8988T (cell line): Measurements from ENCODE around the gene KRT6A.

ENCODE experiments used
- DNase-seq: peaks from one replicate; pipeline ENCODE4 v3.0.0; 2011

KRT6A gene

GRCh38 chr12:52493172-52493571 lies at the start of gene KRT6A:
KRT6A (minus strand) TSS chr12:52493257; CDS start chr12:52493188, 69 bp downstream.
- no peak for DNase-seq

DNA sequence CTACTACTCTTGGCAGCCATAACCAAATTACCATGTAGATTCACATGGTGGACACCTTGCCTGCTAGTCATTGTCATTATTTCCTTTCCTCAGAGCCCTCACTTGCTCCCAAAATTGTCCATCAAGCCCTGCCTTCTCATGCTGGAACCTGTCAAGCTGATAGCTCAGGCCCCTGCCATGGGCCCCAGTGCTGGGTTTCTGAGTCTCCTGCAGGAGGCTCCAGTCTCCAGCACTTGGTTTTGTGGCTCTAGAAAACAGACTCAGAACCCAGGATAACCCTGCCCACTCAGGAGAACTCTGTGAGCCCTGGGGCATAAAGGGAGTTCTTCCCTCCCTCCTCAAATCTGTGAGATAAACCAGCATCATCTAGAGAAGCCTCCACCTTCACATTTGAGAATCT lies 49.1 kb upstream of the KRT6A start:
- DNase-seq, result no peak

- no peak for DNase-seq
Measured at GRCh38 chr12:52541709-52542108, 48.7 kb upstream of the KRT6A start.

GRCh38 chr12:52540531-52540930 lies 47.5 kb upstream of the KRT6A start:
- DNase-seq, result no peak

DNA sequence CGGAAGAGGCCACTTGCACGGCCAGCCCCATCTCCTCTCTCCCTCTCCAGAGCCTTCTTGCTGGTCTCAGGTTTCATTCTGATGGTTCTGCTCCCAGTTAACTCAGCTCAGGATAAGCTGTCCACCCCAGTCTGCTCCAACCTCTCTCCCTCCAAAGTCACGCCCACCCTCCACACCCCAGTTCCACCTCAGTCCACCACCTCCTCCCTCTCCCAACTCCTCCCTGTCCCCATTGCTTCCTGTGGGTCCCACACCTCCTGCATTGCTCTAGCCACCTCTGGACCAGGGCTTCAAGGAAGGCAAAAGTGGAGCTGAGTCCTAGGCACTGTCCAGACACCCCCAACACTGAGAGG lies 46.7 kb upstream of the KRT6A start:
- DNase-seq, result no peak

- DNase-seq, result no peak
Measured at GRCh38 chr12:52539083-52539820, 46.2 kb upstream of the KRT6A start.

GRCh38 chr12:52537101-52537500 lies 44.0 kb upstream of the KRT6A start:
- DNase-seq, result no peak

GRCh38 chr12:52535574-52535973 lies 42.5 kb upstream of the KRT6A start:
- DNase-seq, result no peak

- DNase-seq, result no peak
Measured at GRCh38 chr12:52534482-52534881, 41.4 kb upstream of the KRT6A start.

DNA sequence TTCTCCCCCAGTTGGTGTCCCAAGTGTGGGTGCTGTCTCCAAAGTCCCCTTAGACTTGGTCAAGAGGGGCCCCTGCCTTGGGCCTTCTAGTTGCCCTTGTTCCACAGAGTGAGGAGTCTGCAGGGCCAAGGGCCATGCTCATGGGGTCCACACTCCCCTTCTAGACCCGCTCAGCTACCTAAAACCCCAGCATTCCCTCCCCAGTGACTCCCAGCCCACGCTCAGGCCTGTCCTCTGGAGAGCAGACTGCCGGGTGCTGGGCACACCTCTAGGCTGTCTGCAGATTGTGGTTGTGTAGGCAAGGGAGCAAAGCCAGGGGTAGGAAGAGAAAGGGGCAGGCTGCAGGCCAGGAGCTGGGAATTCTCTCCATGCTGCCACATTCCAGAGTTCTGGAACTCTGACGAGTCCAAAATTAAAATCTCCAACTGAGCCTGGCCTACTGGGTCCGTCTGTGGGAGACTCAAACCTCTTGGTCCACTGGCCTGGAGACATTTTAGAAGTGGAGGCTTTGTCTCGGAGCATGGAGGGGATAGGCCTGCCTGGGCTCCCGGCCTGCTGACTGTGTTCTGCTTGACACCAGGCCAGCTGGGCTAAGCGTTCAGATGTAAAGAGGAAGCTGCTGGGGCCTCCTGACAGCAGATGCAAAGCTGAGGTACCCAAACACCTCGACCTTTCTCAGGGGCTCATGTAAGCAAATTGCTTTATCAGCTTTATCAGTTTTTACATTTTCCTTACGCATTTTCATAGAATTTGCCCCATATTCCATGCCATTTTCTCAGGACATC lies 40.8 kb upstream of the KRT6A start:
- DNase-seq, result no peak

DNA sequence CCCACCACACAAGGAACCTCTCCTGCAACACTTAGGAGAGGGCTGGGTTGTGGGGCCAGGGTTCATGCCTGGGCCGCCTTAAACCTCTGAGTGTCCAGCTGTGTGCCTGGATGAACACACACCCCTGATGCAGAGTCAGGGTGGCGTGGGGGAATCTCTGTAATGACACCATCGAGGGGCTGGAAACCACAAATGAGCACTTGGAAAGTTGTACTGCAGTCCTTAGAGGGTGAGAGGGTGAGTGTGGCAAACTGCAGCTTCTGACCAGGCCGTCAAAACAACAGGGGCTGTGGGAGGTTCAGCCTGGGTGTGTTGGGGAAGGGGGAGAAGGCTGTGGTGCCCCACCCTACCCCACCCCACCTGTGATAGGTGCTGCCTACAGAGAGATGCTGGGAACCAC lies 39.6 kb upstream of the KRT6A start:
- DNase-seq, result no peak

DNA sequence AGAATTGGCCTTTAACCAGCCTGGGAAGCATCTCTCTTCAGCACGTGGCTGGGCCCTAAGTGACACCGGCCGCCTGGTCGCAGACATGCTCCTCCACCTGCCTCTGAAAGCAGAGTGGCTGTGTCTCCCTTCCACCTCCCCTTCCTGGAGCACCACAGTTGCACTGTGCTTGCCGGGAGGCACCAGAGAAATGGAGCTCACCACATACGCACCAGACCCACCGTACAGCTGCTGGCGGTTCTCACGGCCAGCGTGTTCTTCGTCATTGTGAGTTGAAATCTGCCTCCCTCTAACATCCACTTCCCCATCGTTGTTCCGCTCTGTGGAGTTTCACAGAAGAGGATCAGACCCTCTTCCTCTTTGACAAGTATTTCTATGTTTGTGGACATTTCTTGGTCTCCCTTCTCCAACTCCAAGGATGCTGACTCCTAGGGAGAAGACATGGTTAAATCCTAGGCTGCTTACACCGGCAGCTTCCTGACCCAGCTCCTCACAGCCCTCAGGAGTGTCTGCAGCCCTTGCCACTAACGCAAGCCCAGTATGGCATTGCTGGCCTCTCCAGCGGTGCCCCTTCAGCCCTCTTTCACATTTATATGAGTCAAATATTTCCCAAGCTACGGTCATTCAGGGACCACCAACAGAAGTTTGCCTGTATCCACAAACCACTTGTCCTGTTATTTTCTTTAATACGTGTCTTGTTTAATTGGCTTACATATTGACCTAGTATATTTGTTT lies 38.7 kb upstream of the KRT6A start:
- DNase-seq, result no peak

- DNase-seq, result no peak
Measured at GRCh38 chr12:52530905-52531304, 37.8 kb upstream of the KRT6A start.

- no peak for DNase-seq
Measured at GRCh38 chr12:52530366-52530765, 37.3 kb upstream of the KRT6A start.

DNA sequence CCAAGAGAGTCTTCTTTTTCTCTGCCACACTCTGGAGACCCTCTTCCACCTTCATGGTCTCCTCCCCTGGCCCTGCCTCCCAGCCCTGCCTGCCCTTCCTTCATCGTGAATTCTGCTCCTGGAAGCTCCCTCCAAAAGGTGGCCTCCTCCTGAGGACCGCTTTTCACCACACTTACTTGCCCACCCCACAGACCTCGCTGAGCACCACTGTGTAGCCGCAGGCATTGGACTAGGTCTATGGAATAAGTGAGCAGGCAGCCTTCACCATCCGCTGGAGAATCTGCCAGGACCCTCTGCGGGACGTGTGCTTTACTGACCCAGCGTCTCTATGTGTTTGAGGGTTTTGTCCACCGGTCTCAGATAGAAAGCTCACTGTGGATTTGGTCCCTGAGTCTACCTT lies 36.8 kb upstream of the KRT6A start:
- DNase-seq, result no peak

DNA sequence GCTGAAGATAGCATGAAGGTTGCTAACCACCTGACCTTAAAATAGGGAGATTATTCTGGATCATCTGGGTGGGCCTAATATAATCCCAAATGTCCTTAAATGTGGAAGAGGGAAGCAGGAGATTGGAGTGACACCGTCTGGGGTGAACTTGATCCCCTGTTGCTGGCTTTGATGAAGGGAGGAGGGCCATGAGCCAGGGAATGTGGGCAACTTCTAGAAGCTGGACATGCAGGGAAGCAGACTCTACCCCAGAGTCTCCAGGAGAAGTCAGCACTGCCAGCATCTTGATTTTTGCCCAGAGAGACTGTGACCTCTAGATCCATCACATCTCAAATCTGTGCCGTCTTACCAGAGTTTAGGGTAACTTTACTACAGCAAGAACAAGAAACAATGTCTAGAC lies 36.4 kb upstream of the KRT6A start:
- DNase-seq, result no peak

DNA sequence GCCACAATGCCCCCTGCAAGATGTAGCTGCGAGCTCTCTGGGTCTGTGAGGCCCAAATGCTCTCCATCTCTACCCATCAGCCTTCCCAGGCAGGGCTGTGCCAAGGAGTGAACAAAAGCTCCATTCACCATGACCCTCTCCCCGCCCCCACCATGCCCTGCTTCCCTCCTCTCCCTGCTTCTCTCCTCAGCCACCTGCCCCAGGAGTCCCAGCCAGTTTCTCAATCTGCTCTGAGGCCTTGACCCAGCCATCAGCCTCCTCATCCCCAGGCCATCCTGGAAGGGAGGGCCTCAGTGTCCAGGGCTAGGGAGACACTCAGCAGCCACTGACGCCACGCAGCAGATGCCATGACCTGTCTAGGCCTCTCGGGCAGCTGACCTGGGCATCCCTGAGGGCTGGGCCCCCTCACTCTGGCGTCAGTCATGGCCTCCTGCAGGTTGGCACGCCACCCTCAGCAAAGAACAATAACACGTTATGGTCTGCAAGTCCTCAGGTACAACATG lies 35.6 kb upstream of the KRT6A start:
- no peak for DNase-seq

- DNase-seq, result no peak
Measured at GRCh38 chr12:52527121-52527800, 34.2 kb upstream of the KRT6A start.

- DNase-seq, result no peak
Measured at GRCh38 chr12:52526511-52526951, 33.5 kb upstream of the KRT6A start.

- no peak for DNase-seq
Measured at GRCh38 chr12:52525661-52526499, 32.8 kb upstream of the KRT6A start.

- DNase-seq, result no peak
Measured at GRCh38 chr12:52524898-52525591, 32.0 kb upstream of the KRT6A start.
